GM12878 (cell line): ENCODE data around the gene LDHAL6A. TPM values are rescaled to one million over a fixed set of nuclear protein-coding genes. Genes with fewer than 3 reads are reported as not detected.

Experiments
- ATAC-seq: fragments of 200-7000 bp; cut with Tn5 transposase; 3 replicates; pipeline ENCODE4 v1.9.1; 2020; ENCODE audit warnings: mild to moderate bottlenecking, moderate library complexity
- BruUV-seq: library from RNA; stranded (reverse); fragments of 400-500 nt; replicated peaks from 2 replicates; lab custom pipeline; 2021; lab: Mats Ljungman, UMichigan
- CTCF ChIA-PET: fragments of 300-600 bp; sonication (Branson Sonifier 250); formaldehyde crosslinking; extraction: SDS; loops from one replicate; lab custom pipeline; 2021; ENCODE audit warnings: inconsistent platforms; lab: Yijun Ruan, JAX
- POLR2A ChIA-PET: fragments of 350-600 bp; formaldehyde crosslinking; extraction: SDS; loops from one replicate; lab custom pipeline; 2021; ENCODE audit warnings: inconsistent platforms; lab: Charles Lee
- RAD21 ChIA-PET: fragments of 300-600 bp; sonication (Branson Sonifier 250); formaldehyde crosslinking; loops from one replicate; lab custom pipeline; 2023; ENCODE audit warnings: antibody characterized with exemption; ENCODE audit not compliant: unreplicated experiment; lab: Charles Lee
- SMC1A ChIA-PET: fragments of 300-600 bp; sonication (Branson Sonifier 250); formaldehyde crosslinking; loops from one replicate; lab custom pipeline; 2023; ENCODE audit not compliant: unreplicated experiment, uncharacterized antibody; lab: Charles Lee
- DNase-seq: peaks from one replicate; pipeline ENCODE4 v3.0.0-alpha.2; 2011; ENCODE audit warnings: low read depth, low spot score
- FAIRE-seq: peaks from 3 replicates; lab custom pipeline; 2011; peaks lifted over from hg19 to GRCh38; lab: Jason Lieb, UNC
- H2AFZ ChIP-seq: 2 replicates; pipeline ENCODE4 v1.6.0; 2011; ENCODE audit warnings: low read depth, low read length, control low read depth; ENCODE audit not compliant: control insufficient read depth
- H3K27ac ChIP-seq: 2 replicates; pipeline ENCODE4 v1.5.1; 2011; ENCODE audit warnings: control low read depth; ENCODE audit not compliant: control insufficient read depth, insufficient read depth
- H3K27me3 ChIP-seq, 2 experiments: replicated peaks in 1 of 2; 2 replicates each; pipeline versions ENCODE4 v1.6.0 to v1.6.1; 2011; ENCODE audit warnings: low read length in 1 of 2; ENCODE audit not compliant: control insufficient read depth in 2 of 2, insufficient read depth in 2 of 2
- H3K36me3 ChIP-seq, 2 experiments: 2 replicates each; pipeline ENCODE4 v1.5.1; 2011; ENCODE audit warnings: low read length in 1 of 2; ENCODE audit not compliant: control insufficient read depth in 2 of 2, insufficient read depth in 2 of 2
- H3K4me1 ChIP-seq: 2 replicates; pipeline ENCODE4 v1.6.1; 2011; ENCODE audit warnings: mild to moderate bottlenecking, low read length, moderate library complexity, mixed read lengths; ENCODE audit not compliant: control insufficient read depth, insufficient read depth
- H3K4me2 ChIP-seq: 2 replicates; pipeline ENCODE4 v1.6.0; 2011; ENCODE audit warnings: control low read depth; ENCODE audit not compliant: control insufficient read depth, insufficient read depth
- H3K4me3 ChIP-seq: fragments of 200-600 bp; sonication (generic); 2 replicates; pipeline ENCODE4 v1.5.1; 2016
- H3K79me2 ChIP-seq: 2 replicates; pipeline ENCODE4 v1.6.0; 2011; ENCODE audit warnings: low read length; ENCODE audit not compliant: control insufficient read depth, insufficient read depth
- H3K9ac ChIP-seq: 2 replicates; pipeline ENCODE4 v1.8.0; 2011; ENCODE audit warnings: low read length, control low read depth, mixed read lengths; ENCODE audit not compliant: control insufficient read depth, insufficient read depth
- H3K9me3 ChIP-seq: replicated peaks from 3 replicates; pipeline ENCODE4 v1.5.1; 2011; ENCODE audit warnings: mild to moderate bottlenecking, low read length; ENCODE audit not compliant: control insufficient read depth, insufficient read depth
- H4K20me1 ChIP-seq: 2 replicates; pipeline ENCODE4 v1.6.0; 2011; ENCODE audit not compliant: control insufficient read depth, insufficient read depth
- CREB1 ChIP-seq: IDR thresholded peaks from 2 replicates; pipeline ENCODE4 v1.6.1; 2012; ENCODE audit warnings: low read depth, mild to moderate bottlenecking, inconsistent platforms
- KLF5 ChIP-seq: fragments of 450-650 bp; IDR thresholded peaks from 2 replicates; pipeline ENCODE4 v1.6.1; 2014; ENCODE audit warnings: mild to moderate bottlenecking; ENCODE audit not compliant: partially characterized antibody
- NFYB ChIP-seq: IDR thresholded peaks from 2 replicates; pipeline ENCODE4 v1.6.1; 2011; ENCODE audit warnings: low read depth, mild to moderate bottlenecking, low read length, improper control_type of control experiment, moderate library complexity; ENCODE audit not compliant: insufficient read depth
- POLR2A ChIP-seq: IDR thresholded peaks from 2 replicates; pipeline ENCODE4 v1.6.1; 2011; ENCODE audit warnings: low read depth, mild to moderate bottlenecking, low read length
- RAD21 ChIP-seq: IDR thresholded peaks from 2 replicates; pipeline ENCODE4 v1.6.1; 2011; ENCODE audit warnings: mild to moderate bottlenecking, low read depth, low read length, moderate library complexity; ENCODE audit not compliant: insufficient read depth
- RBBP5 ChIP-seq: fragments of 200-600 bp; sonication (generic); conservative IDR thresholded peaks from 2 replicates; pipeline ENCODE4 v1.6.1; 2016
- YY1 ChIP-seq: IDR thresholded peaks from 2 replicates; pipeline ENCODE4 v1.6.1; 2011; ENCODE audit warnings: low read depth, mild to moderate bottlenecking, low read length
- ZNF384 ChIP-seq: IDR thresholded peaks from 2 replicates; pipeline ENCODE4 v1.6.1; 2012; ENCODE audit warnings: low read depth, mild to moderate bottlenecking, low read length, improper control_type of control experiment, borderline replicate concordance
- ZSCAN29 ChIP-seq: fragments of 450-650 bp; IDR thresholded peaks from 2 replicates; pipeline ENCODE4 v1.6.1; 2017; ENCODE audit warnings: mild to moderate bottlenecking, moderate library complexity
- WGBS: methylation state at CpG from one replicate; pipeline ENCODE4 v1.1.6; 2016; ENCODE audit warnings: low lambda C conversion rate; ENCODE audit not compliant: insufficient replicate concordance, insufficient coverage; ENCODE audit errors: missing lambda C conversion rate; 5-methylcytosine and 5-hydroxymethylcytosine counted together
- in situ Hi-C: fragments of 300-500 bp; cut with MboI; formaldehyde crosslinking; loops from 9 replicates; pipeline ENCODE4 v1.14.3; 2018; ENCODE audit warnings: mixed read lengths
- intact Hi-C: fragments of 100-400 bp; cut with micrococcal nuclease; formaldehyde crosslinking; loops from one replicate; pipeline ENCODE4 v1.14.2; 2022; ENCODE audit not compliant: unreplicated experiment
- polyA plus RNA-seq, 11 experiments: library from polyadenylated mRNA; depleted of rRNA in 4 of 11; unstranded in 6 of 11; stranded (reverse) in 5 of 11; fragments of >200 nt; fragmentation: Nextera tagmentation in 4 of 11; fragmentation: Illumina TruSeq in 1 of 11; extraction: Ambion mirVana in 4 of 11; extraction: Trizol in 1 of 11; gene quantifications; 1 replicate in 1 of 11; 2 replicates in 10 of 11; pipeline versions ENCODE4 v1.2.1 to v1.2.3, GENCODE V29; 2011 to 2016; ENCODE audit warnings: inconsistent platforms in 2 of 11, missing spikeins in 2 of 11, low read depth in 1 of 11
- total RNA-seq, 4 experiments: library from RNA; depleted of rRNA in 3 of 4; stranded (reverse); fragments of >200 nt in 3 of 4; fragmentation: Illumina TruSeq in 1 of 4; extraction: Trizol in 1 of 4; gene quantifications; 2 replicates each; pipeline versions ENCODE4 v1.2.1 to v1.2.3, GENCODE V29; 2013 to 2021
- TF ChIP-seq, protein P1 (sequence below): fragments of 450-650 bp; IDR thresholded peaks from 2 replicates; pipeline ENCODE4 v1.6.1; 2017; ENCODE audit warnings: mild to moderate bottlenecking, moderate library complexity
- TF ChIP-seq, protein P2 (sequence below): fragments of 450-650 bp; formaldehyde crosslinking; IDR thresholded peaks from 2 replicates; pipeline ENCODE4 v1.5.0; 2022; ENCODE audit warnings: mild to moderate bottlenecking, missing genetic modification characterization
- TF ChIP-seq, protein P3 (sequence below): fragments of 450-650 bp; IDR thresholded peaks from 2 replicates; pipeline ENCODE4 v1.6.1; 2017; ENCODE audit warnings: mild to moderate bottlenecking

LDHAL6A gene
- total and polyA plus RNA-seq, 10 of the 15 experiments (the other 5 are each of a cell fraction or from before 2014, with no cell fraction given): 0.03 to 0.11 (median 0.09) TPM; not detected in 7

DNA sequence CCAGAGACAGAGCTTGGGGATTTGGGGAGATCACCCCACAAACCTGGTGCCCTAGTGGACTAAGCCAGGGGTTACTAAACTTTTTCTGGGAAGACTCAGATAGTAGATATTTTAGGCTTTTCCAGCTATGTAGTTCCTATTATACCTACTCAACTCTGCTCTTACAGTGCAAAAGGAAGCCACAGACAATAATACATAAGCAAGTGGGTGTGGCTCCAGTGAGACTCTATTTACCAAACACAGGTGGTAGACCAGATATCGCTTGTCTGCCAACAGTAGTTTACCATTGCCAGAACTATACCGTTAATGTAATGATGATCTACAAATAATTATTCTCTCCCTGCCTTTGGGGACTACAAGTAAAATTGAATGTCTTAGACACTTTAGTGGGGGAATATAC lies 36.6 kb upstream of the LDHAL6A start (continued):
- TF ChIP-seq, protein P1, sequence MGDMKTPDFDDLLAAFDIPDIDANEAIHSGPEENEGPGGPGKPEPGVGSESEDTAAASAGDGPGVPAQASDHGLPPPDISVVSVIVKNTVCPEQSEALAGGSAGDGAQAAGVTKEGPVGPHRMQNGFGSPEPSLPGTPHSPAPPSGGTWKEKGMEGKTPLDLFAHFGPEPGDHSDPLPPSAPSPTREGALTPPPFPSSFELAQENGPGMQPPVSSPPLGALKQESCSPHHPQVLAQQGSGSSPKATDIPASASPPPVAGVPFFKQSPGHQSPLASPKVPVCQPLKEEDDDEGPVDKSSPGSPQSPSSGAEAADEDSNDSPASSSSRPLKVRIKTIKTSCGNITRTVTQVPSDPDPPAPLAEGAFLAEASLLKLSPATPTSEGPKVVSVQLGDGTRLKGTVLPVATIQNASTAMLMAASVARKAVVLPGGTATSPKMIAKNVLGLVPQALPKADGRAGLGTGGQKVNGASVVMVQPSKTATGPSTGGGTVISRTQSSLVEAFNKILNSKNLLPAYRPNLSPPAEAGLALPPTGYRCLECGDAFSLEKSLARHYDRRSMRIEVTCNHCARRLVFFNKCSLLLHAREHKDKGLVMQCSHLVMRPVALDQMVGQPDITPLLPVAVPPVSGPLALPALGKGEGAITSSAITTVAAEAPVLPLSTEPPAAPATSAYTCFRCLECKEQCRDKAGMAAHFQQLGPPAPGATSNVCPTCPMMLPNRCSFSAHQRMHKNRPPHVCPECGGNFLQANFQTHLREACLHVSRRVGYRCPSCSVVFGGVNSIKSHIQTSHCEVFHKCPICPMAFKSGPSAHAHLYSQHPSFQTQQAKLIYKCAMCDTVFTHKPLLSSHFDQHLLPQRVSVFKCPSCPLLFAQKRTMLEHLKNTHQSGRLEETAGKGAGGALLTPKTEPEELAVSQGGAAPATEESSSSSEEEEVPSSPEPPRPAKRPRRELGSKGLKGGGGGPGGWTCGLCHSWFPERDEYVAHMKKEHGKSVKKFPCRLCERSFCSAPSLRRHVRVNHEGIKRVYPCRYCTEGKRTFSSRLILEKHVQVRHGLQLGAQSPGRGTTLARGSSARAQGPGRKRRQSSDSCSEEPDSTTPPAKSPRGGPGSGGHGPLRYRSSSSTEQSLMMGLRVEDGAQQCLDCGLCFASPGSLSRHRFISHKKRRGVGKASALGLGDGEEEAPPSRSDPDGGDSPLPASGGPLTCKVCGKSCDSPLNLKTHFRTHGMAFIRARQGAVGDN: no peak
- TF ChIP-seq YY1: no peak
- TF ChIP-seq RBBP5: no peak

DNA sequence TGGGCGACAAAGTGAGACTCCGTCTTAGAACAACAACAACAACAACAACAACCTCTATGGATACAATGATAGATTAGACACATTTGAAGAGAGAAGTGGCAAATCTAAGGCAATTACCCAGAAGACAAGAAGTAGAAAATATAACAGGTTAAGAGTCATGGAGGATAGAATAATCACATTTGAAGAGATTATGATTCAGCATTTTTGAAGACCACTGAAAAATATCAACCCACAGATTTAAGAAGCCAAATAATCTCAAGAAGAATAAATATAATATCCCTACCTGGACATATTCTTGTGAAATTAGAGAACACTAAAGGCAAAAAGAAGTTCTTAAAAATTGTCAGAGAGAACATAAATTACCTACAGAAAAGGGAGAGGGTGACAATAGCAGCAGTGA lies 35.6 kb upstream of the LDHAL6A start:
- H3K4me3 ChIP-seq: no peak overlapping the region
- H3K27me3 ChIP-seq: no peaks in the 10 kb centered on the region
- BruUV-seq: no TSS peak
- H3K9me3 ChIP-seq: no peaks in the 10 kb centered on the region
- H3K27ac ChIP-seq: no peak overlapping the region
- FAIRE-seq (no peak), DNase-seq (no peak), ATAC-seq (no peak)
- RAD21 ChIA-PET: interaction anchor here (1.1 kb wide), 1 partner anchor 176 kb away, joined by 3 read pairs; no protein-coding TSS in a partner anchor
- in situ Hi-C loops (no loop called here), intact Hi-C loops (no loop called here)
- no peaks in the 10 kb centered on the region for H3K36me3 ChIP-seq
- 92% methylated on average over 2 of the region's 2 CpGs for WGBS
- H3K4me1 ChIP-seq: no peaks in the 10 kb centered on the region
- H3K79me2 ChIP-seq: no peaks in the 10 kb centered on the region
- H2AFZ ChIP-seq: no peak overlapping the region
- SMC1A ChIA-PET: no interaction called here
- CTCF ChIA-PET: no interaction called here
- H3K4me2 ChIP-seq: no peak overlapping the region
- H3K9ac ChIP-seq: no peak overlapping the region
- POLR2A ChIA-PET: no interaction called here
- no peaks in the 10 kb centered on the region for H4K20me1 ChIP-seq
- TF ChIP-seq CREB1 (no peak), YY1 (no peak), ZSCAN29 (no peak), RAD21 (no peak), KLF5 (no peak), POLR2A (no peak), NFYB (no peak), ZNF384 (no peak)
- TF ChIP-seq, protein P2, sequence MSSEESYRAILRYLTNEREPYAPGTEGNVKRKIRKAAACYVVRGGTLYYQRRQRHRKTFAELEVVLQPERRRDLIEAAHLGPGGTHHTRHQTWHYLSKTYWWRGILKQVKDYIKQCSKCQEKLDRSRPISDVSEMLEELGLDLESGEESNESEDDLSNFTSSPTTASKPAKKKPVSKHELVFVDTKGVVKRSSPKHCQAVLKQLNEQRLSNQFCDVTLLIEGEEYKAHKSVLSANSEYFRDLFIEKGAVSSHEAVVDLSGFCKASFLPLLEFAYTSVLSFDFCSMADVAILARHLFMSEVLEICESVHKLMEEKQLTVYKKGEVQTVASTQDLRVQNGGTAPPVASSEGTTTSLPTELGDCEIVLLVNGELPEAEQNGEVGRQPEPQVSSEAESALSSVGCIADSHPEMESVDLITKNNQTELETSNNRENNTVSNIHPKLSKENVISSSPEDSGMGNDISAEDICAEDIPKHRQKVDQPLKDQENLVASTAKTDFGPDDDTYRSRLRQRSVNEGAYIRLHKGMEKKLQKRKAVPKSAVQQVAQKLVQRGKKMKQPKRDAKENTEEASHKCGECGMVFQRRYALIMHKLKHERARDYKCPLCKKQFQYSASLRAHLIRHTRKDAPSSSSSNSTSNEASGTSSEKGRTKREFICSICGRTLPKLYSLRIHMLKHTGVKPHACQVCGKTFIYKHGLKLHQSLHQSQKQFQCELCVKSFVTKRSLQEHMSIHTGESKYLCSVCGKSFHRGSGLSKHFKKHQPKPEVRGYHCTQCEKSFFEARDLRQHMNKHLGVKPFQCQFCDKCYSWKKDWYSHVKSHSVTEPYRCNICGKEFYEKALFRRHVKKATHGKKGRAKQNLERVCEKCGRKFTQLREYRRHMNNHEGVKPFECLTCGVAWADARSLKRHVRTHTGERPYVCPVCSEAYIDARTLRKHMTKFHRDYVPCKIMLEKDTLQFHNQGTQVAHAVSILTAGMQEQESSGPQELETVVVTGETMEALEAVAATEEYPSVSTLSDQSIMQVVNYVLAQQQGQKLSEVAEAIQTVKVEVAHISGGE (CRISPR knock-in tag): no peak
- TF ChIP-seq, protein P3, sequence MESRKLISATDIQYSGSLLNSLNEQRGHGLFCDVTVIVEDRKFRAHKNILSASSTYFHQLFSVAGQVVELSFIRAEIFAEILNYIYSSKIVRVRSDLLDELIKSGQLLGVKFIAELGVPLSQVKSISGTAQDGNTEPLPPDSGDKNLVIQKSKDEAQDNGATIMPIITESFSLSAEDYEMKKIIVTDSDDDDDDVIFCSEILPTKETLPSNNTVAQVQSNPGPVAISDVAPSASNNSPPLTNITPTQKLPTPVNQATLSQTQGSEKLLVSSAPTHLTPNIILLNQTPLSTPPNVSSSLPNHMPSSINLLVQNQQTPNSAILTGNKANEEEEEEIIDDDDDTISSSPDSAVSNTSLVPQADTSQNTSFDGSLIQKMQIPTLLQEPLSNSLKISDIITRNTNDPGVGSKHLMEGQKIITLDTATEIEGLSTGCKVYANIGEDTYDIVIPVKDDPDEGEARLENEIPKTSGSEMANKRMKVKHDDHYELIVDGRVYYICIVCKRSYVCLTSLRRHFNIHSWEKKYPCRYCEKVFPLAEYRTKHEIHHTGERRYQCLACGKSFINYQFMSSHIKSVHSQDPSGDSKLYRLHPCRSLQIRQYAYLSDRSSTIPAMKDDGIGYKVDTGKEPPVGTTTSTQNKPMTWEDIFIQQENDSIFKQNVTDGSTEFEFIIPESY: no peak
